ENCODE data around the gene ACSM2A. TPM values are rescaled to one million over a fixed set of nuclear protein-coding genes. Genes with fewer than 3 reads are reported as not detected.

ACSM2A gene
- total and polyA plus RNA-seq, 2 of the 4 experiments (the other 2 are of a cell fraction), result not detected

GRCh38 chr16:20410121-20410723 lies 41.1 kb upstream of the ACSM2A start:
- in situ Hi-C loops (cut with MboI; ENCODE audit: low sequenced_read_pairs), result no loop called here

More at GRCh38 chr16:20410121-20410723, 41.1 kb upstream of the ACSM2A start:
- Histone ChIP-seq H3K18ac (ENCODE audit: low read depth, low read length) (no peak overlapping the region), H2AFZ (replicated peaks; ENCODE audit: low read length, poor library complexity) (no peak overlapping the region), H3K9me1 (ENCODE audit: insufficient read depth, low read length) (no peaks in the 10 kb centered on the region), H2BK120ac (ENCODE audit: low read depth, low read length) (no peak overlapping the region), H4K20me1 (ENCODE audit: insufficient read depth, low read length) (no peaks in the 10 kb centered on the region), H3K9ac (ENCODE audit: low read depth, low read length) (no peak overlapping the region), H2BK15ac (ENCODE audit: low read depth, low read length) (no peak overlapping the region), H3K4me2 (ENCODE audit: low read depth, low read length) (no peak overlapping the region), H3K14ac (replicated peaks; ENCODE audit: low read depth, low read length) (no peak overlapping the region), H3K9me3 (ENCODE audit: control insufficient read depth, insufficient read depth, low read length) (peaks cover 4% of the 10 kb centered on the region; the same call in 1 of the 2 replicates), H3K36me3 (ENCODE audit: control insufficient read depth, insufficient read depth, low read length) (no peaks in the 10 kb centered on the region), H3K23ac (ENCODE audit: low read depth, low read length) (no peak overlapping the region), H4K5ac (ENCODE audit: low read depth, low read length) (no peak overlapping the region), H2BK20ac (ENCODE audit: low read depth, low read length) (no peak overlapping the region), H3K4me1 (ENCODE audit: control insufficient read depth, insufficient read depth, low read length) (no peaks in the 10 kb centered on the region), H2AK5ac (ENCODE audit: low read depth, low read length) (no peak overlapping the region), H3K56ac (ENCODE audit: extremely low read depth, insufficient read depth, low read length) (no peak overlapping the region), H3K4me3 (ENCODE audit: insufficient read depth, low read depth, low read length) (no peak overlapping the region), H2BK5ac (ENCODE audit: low read depth, low read length, poor library complexity, severe bottlenecking) (no peak overlapping the region), H3K4ac (ENCODE audit: low read depth, low read length) (no peak overlapping the region), H3K27me3 (ENCODE audit: control insufficient read depth, insufficient read depth, low read length) (no peaks in the 10 kb centered on the region), H2AK9ac (replicated peaks; ENCODE audit: low read depth, low read length, poor library complexity) (no peak overlapping the region), H3K79me1 (ENCODE audit: low read depth in 1 of 2, low read length in 2 of 2) (no peaks in the 10 kb centered on the region), H4K8ac (ENCODE audit: low read depth in 2 of 2, low read length in 2 of 2) (no peak overlapping the region), H3K27ac (ENCODE audit: insufficient read depth, low read length) (no peak overlapping the region), H4K91ac (ENCODE audit: insufficient read depth, low read depth, low read length) (no peak overlapping the region)
- ChIA-PET CTCF (no interaction called here), POLR2A (ENCODE audit: unreplicated experiment) (no interaction called here)
- TF ChIP-seq CEBPB (IDR thresholded peaks at IDR 0.05; ENCODE audit: low read depth, low read length) (no peak), MAZ (IDR thresholded peaks at IDR 0.05; ENCODE audit: borderline replicate concordance, low read depth, low read length) (no peak), RCOR1 (IDR thresholded peaks at IDR 0.05; ENCODE audit: insufficient replicate concordance, low read length) (no peak), ELK1 (IDR thresholded peaks at IDR 0.05; ENCODE audit: borderline replicate concordance, low read depth, low read length) (no peak), RAD21 (IDR thresholded peaks at IDR 0.05; ENCODE audit: low read length) (no peak), SMC3 (IDR thresholded peaks at IDR 0.05; ENCODE audit: low read depth, low read length) (no peak), CTCF (conservative IDR thresholded peaks at IDR 0.05; ENCODE audit: low read depth, low read length) (no peak)
- DNase-seq, result no peak
- no CpG with 5 or more reads among the region's 6 CpGs for WGBS, 2 experiments (ENCODE audit: extremely low coverage in 2 of 2, insufficient read length in 1 of 2)
- dilution Hi-C loops (cut with HindIII; ENCODE audit: low sequenced_read_pairs, unreplicated experiment), result no loop called here
- BruUV-seq (replicated peaks), result no TSS peak
- intact Hi-C loops (cut with micrococcal nuclease), result no loop called here
- ATAC-seq (ENCODE audit: low read depth), result no peak
